NCI-H82 treated with DMSO at 0.1 percent for 48 hours (cell line): ENCODE results near the gene HBS1L.

Source experiments
- DNase-seq: peaks from one replicate; lab custom pipeline; 2025; ENCODE audit not compliant: unreplicated experiment; lab: John Stamatoyannopoulos, UW

The HBS1L gene

DNA sequence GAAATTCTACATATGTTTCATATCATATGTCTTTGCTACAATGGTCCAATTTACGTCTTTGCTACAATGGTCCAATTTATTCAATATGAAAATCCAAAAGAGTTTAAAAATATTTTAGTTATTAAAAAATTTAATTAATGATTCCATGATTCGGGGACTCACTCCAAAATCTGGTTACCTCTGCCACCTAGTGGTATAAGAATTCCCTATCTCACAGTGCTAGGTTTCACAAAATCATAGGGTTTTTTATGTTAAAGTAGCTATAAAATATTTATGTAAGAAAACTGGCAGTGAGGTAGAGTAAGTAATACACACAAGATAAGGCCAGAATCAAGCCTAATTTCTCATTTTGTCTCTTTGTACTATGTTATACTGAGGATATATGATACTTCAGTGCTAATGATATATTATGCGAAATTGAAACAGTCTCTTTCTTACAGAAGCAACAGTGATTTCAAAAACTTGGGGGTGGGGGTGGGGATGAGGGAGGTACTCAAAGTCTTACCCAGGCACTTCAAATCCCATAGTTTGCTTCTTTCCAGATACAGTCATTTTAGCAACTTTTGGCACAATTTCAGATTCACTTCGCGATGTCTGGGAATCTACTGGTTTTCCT lies 52.3 kb downstream of the HBS1L start:
- no peak for DNase-seq

DNA sequence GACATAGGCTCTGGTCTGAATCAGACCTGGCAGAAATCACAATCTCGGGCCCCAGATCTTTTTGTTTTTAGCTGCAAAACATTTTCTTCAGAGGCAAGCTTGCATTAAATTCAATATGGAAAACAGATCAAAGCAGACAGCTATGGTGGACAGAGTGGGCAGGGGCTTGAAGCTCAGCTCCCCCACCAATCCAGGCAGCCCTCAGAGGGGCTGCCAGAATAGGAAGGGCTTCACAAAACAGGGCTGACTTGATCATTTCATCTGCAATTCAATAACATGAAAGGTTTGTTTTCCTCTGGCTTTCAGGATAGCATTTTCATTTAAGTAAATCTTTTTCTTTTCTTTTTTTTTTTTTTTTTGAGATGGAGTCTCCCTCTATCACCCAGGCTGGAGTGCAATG lies 55.5 kb downstream of the HBS1L start:
- no peak for DNase-seq

DNA sequence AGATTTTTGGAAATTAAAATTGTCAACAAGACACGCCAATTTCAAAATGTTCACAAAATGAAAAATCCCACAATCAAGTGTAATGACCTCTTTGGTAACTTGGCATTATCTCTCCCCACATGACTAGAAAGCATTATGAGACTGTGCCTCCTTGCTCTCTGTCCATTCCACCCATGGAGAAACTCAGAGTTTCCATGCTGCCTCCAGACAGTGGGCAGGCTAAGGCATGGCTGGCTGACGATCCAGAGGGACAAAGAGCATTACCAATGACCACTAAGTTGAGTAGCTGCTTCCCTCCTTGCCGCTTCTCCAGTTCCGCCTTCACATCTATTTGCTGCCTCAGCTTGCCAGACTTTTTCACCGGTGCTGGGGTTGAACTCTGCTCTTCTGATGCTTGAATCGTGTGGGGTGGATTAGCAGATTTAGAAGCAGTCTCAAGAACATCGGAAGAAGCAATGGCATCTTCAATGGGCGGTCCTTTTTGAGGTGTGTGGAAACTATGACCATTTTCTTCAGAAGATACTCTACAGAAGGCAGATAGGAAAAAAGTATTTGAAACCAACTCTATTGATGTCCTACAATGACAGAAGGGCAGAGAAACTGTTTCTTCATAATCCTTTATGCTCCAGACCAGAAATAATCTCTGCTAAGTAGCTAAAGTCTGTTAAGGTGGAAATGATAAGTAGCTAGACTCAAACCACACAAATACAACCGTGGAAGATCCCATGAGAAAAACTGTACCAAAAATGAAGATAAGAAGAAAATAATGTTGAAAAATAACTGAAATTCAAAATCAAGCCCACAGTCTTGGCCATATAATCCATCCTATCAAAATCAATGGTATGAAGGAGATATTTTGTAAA lies 57.3 kb downstream of the HBS1L start:
- peak; percentile 81 for DNase-seq

DNA sequence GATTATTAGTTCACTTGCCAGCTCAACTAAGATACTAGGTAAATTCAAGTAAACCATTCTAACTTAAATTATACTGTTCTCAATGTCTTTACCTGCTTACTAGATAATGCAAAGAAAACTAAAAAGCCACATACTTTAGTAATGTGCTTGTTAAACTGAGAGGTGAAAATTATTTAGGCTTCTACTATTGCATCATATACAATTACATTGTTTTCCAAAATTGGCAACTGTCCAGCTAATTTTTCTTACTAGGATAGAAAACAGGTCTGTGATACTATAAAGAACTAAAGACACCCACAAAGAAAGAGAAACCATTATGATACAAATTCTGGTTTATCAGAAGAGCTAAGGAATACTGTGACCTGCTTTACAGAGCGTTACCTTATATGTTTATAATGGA lies 59.1 kb downstream of the HBS1L start:
- DNase-seq, result no peak

DNA sequence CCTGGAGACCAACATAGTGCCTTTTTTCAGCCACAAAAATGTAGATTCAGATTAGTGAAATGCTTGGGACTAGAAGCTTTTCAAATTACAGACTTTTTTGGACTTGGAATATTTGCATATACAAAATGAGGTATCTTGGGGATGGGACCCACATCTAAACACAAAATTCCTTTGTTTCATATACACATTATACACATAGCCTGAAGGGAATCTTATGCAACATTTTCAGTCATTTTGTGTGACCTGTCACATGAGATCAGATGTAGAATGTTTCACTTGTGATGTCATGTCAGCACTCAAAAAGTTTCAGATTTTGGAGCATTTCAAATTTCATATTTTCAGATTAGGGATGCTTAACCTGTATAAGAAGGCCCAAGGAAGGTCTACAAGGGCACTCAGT lies 60.2 kb downstream of the HBS1L start:
- DNase-seq, result no peak

DNA sequence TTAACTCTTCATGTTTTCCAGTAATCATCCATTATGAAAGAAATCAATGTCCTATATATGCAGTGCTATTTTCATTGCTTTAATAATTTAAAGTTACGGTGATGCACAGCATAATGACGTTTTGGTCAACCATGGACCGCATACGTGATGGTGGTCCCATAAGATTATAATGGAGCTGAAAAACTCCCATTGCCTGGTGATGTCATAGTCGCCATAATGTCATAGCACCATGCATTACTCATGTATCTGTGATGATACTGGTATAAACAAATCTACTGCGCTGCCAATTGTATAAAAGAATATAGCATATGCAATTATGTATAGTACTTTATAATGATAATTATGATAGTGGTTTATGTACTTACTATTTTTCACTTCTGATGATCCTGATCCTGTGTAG lies 62.5 kb downstream of the HBS1L start:
- DNase-seq, result no peak

DNA sequence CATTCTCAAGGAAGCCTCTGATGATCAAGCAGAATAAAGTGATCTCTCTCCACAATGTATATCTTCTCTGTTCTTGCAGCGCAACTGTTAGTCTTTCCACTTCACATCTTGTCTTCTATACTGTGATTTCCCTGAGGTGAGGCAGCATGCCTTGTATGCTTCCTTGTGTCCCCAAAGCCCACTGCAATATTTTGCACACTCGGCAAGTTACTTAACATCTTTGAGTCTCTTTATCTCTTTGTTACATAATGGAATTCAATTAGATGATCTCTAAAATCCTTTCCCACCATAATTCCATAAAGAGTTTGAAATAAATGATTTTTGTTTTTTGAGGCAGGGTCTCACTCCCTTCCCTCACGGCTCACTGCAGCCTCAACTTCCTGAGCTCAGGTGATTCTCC lies 64.4 kb downstream of the HBS1L start:
- no peak for DNase-seq

DNA sequence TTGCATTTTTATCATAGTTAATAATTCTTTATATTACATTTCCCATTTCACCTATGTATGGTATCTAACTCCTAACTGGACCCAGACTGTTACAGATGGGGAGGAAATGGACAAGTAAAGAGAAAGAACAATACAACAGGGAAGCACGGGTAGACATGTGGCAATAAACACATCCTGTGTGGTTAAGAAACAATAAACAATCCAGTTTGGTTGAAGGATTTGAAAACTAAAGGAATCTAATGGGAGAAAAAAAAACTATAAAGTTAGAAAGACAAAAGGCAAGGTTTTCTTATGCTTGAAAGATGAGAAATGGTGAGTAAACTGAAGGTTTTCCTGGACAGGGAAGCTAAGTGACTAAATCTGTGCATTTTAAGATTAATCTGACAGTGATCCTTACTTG lies 69.8 kb downstream of the HBS1L start:
- no peak for DNase-seq

DNA sequence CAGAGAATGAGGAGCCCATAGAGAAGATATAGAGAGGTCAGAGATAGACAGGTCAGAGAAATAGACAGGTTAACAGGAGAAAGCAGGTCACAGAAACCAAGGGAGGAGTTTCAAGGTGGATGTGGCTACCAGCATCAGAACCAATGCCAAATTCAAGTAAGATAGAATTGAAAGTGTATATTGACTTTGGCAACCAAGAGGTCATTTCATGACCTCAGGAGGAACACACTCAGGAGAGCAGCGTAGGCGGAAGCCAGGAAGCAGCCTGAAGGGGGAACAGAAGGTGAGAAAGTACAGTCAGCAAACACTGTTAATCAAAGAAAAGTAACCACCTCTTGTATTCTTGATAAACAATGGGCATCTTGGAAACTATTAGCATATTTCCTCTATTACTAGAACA lies 70.8 kb downstream of the HBS1L start:
- DNase-seq, result no peak

DNA sequence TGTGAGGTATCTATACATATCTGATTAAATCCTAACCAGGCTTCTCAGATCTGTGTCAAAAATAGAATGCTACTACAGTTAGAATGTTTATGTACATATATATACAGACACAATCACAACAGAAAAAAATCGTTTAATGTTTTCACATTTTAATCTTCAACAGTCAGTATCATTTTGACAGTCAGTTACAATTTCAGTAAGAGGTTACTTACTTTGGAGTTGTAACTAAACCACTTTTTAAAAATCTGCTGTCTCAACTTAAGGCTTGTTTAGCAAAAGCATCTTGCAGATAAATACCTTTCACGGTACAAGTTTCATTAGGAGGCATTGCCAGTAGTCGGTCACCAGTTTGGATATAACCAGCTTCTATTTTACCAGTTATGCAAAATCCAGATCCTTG lies 72.5 kb downstream of the HBS1L start:
- DNase-seq, result no peak

DNA sequence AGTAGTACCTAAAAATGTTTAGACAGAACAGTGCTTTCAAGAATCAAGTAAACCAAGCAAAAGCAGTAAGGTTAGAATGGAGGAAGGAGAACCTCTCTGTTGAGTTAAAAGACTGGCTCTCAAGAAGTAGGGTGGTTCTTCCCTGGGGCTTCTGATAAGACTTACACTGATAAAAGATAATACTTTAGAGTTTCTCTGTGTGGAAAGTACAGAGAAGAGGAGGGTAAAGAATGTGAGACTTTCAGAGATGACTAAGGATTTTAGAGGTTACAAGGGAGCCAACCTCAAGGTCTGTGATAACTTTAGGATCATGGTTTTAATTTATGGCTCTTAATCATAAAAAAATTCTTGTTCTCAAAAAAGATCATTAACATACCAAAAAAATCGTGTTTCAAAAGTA lies 73.8 kb downstream of the HBS1L start:
- no peak for DNase-seq

DNA sequence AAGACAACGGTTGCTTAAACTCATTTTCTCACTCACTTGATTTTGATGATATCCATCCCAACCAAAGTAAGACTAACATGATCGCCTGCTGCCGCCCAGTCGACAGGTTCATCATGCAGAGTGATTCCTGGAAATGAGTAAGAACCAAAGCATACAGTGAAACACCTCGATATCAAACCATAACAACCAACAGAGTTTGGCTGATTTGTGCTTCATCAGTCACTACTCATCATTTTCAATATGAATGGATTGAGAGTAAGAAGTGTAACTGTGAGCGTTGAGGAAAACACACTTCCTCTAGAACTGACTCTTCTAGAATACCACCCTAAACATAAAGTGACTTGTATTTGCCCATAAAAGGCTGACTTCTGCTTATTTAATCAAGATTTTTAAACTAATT lies 75.5 kb downstream of the HBS1L start:
- DNase-seq, result no peak

DNA sequence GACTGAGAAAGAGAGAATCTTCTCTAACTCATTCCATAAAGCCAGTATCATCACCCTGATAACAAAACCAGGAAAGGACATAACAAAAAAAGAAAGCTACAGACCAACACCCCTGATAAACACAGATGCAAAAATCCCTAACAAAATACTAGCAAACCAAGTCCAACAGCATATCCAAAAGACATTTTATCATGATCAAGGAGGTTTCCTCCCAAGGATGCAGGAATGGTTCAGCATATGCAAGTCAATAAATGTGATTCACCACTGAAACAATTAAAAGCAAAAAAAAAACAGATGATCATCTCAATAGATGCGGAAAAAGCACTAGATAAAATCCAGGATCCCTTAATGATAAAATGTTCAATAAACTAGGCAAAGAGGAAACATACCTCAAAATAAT lies 80.3 kb downstream of the HBS1L start:
- no peak for DNase-seq

DNA sequence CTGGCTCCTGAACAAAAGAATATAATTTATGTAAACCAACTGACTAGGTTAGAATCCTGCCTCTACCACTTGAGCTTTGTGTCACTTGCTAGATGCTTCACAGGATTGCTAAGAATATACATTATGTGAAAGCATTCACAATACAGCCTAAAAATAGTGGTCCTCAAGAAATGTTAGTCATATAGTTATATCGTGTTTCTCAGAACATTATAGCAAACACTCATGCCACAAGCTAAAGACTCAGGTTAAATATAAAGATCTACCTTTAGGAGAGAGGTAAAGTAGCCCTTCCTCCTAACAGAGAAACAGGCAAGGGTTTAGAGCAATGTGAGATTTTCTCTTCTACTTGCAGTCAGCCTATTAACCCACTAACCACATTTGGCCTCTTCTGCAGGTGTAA lies 86.9 kb downstream of the HBS1L start:
- no peak for DNase-seq

DNA sequence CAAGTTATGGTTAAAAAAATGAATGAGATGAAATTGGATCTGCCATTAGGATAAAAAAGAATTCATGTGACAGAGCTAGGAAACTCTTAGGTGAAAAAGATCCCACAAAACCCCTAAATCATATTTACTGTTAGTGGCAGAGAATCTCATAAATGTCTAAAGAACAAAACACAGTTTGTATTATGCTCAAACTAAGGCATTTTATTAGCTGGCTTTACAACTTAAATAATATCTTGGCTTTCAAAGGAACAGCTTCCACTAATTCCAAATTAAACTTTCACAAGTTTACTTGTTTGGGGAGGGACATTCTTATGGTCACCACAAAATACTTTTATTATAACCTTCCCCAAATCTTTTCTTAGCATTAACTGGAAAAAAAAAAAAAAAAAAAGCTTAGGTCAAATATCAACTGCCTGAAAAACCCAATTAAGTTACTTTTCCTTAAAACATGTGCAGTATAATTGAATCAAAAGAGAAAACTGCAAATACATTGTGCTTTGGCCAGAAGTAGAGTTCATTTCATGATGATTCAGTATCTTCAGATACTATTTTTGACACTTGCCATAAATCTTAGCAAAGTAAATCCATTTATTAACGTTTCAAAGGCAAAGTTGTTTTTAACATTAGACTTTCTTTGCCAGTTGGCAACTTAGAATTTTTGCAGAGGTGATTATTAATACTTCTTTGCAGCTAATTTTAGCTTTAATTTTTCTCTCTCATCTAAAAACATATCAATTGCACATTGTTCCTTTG lies 90.0 kb downstream of the HBS1L start:
- no peak for DNase-seq

DNA sequence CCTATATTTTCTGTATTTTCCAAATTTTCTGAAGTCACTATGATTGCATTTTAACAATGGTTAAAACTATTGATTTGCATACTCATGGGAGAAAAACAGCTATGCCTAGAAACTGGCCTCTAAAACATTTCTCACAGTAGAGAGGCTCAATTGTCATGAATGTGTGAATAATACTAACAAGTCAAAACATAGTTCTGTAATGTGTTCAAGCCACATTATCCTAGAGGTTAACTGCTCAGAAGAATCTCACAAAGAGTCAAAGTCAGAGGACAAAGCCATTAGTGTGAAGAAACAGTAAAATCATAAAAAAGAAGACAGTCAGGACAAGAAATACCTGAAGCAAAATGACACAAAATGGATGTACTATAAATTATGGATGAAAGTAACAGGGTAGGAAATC lies 92.2 kb downstream of the HBS1L start:
- no peak for DNase-seq

DNA sequence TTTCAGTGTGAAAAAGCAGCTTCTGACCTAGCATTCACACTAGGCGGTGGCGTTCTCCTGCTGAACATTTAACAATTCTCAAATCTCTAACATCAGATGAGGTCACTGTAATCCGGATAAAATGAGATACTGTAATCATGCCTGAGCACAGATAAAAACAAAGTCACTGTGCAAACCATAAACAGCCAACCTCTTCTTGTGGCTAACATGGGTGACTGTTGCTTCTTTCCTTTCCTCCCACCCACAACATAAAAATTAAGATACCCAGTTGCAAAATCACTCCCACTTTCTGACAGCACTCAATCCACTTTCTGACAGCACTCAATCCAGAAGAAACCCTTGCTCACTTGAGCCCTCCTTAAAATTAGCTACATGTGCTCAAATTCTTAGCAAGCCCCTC lies 93.3 kb downstream of the HBS1L start:
- DNase-seq, result no peak

DNA sequence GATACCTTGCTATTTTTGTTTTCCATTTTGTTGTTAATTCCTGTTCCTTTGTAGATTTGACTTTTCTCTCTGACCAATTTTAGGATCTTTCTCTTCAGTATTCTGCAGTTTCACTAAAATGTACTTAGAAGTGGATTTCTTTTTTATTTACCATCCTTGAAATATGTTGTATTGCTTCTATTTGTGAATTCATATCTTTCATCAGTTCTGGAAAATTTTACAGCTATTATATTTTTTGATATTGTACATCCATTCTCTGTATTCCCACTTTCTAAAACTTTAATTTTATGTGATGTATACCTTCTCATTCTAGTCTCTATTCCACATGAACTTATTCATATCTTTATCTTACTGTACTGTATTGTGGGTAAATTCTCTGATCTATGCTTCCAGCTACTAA lies 95.0 kb downstream of the HBS1L start:
- no peak for DNase-seq

DNA sequence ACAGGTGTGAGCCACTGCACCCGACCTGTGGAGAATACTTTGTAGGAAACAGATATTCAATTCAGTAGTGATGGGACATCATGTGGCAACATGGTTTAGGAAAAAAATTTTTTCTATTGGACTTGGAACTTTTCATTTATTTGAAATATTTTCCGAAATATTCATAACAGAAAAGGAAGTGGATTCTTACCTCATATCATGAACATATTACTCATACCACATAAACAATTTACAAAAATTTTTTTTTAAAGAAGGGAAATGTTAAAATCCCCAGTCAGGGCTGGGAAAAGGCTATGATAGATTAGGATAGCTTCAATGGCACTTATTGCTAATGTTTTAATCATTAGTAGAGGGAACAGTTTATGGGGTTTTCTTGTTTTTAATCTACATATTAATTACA lies 97.9 kb downstream of the HBS1L start:
- DNase-seq, result no peak

DNA sequence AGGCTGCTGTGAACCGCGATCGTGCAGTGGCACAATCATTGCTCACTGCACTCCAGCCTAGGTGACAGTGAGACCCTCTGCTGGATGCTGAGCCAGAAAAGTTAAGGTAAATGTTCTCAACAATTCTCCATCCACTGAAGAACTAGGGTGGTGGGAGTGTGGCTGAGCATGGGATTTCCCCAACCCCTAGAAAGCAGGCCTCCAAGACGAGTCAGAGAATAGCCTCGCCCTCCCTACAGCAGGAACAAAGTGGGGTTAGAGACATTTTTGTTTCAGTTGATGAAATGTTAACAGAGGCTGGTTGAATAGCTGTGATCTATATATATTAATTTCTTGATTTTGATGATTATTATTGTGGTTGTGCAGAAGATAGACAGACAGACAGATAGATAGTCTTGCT lies 98.6 kb downstream of the HBS1L start:
- DNase-seq, result no peak

DNA sequence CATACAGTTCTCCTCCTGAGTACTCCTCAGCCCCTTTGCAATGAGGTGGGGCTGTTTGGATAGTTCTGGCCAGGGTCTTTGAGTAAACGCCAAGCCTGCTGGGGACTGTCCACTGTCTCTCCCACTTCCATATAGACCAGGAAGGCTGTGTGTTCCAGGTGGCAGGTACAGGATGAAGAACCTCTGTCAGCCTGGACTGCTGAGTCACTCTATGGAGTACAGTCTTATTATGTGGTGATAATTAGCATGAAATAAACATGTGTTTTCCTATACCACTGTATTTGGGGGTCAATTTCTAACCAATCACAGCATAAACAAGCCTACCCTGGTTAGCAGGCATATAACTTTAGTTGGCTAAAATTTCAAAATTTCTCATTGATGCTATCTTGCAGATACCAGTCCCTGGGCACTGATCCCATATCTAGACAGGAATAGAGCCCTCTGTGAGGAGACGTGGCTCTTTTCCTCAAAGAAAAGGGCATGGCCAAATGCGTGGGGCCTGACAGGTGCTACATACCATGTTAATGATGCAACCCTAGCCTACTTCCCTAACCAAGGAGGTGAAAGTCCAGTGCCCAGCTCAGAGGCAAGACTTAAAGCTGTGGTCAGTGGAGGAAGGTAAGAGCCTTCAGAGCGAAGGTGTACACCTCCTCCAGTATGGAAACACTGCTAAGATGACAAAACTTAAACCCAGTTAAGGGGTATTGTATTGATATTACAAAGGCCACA lies 100.2 kb downstream of the HBS1L start:
- DNase-seq, result no peak
